ENCODE data around the gene FLNB. TPM values are rescaled to one million over a fixed set of nuclear protein-coding genes. Genes with fewer than 3 reads are reported as not detected.

Gene FLNB
- total RNA-seq, 1 donor from 2014 or later = 34.8 TPM

- no peak for TF ChIP-seq CTCF (IDR thresholded peaks at IDR 0.05; ENCODE audit: borderline replicate concordance)
- H3K9me3 ChIP-seq (replicated peaks) = no peaks in the 10 kb centered on the region
- peaks cover 54% of the 10 kb centered on the region for H3K4me1 ChIP-seq
- no peaks in the 10 kb centered on the region for H3K27me3 ChIP-seq (ENCODE audit: low read depth)
- peak overlapping the region; percentile 86 for H3K27ac ChIP-seq (replicated peaks)
- H3K4me3 ChIP-seq = no peak overlapping the region
- DNase-seq = peak; percentile 24
- H3K36me3 ChIP-seq = peaks cover 47% of the 10 kb centered on the region
- intact Hi-C loops (cut with micrococcal nuclease) = no loop called here
Measured at GRCh38 chr3:58121183-58121582, 113.0 kb downstream of the FLNB start.

DNA sequence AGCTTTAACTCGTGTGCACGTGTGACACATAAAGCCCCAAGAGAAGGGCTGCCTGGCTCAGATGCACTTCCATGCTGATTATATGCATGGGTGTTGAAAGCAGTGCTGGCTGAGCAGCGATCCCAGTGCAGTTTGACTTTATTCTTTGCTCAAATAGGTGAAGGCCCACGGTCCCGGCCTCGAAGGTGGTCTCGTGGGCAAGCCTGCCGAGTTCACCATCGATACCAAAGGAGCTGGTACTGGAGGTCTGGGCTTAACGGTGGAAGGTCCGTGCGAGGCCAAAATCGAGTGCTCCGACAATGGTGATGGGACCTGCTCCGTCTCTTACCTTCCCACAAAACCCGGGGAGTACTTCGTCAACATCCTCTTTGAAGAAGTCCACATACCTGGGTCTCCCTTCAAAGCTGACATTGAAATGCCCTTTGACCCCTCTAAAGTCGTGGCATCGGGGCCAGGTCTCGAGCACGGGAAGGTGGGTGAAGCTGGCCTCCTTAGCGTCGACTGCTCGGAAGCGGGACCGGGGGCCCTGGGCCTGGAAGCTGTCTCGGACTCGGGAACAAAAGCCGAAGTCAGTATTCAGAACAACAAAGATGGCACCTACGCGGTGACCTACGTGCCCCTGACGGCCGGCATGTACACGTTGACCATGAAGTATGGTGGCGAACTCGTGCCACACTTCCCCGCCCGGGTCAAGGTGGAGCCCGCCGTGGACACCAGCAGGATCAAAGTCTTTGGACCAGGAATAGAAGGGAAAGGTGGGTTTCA, 114.9 kb downstream of the FLNB start:
- Histone ChIP-seq H3K27ac (replicated peaks) (no peak overlapping the region), H3K4me3 (no peak overlapping the region), H3K4me1 (peaks cover 35% of the 10 kb centered on the region), H3K36me3 (peaks cover 67% of the 10 kb centered on the region), H3K27me3 (ENCODE audit: low read depth) (no peaks in the 10 kb centered on the region), H3K9me3 (replicated peaks) (no peaks in the 10 kb centered on the region)
- TF ChIP-seq CTCF (IDR thresholded peaks at IDR 0.05; ENCODE audit: borderline replicate concordance) = no peak
- intact Hi-C loops (cut with micrococcal nuclease) = no loop called here
- no peak for DNase-seq

GRCh38 chr3:58124387-58124786, 116.2 kb downstream of the FLNB start:
- Histone ChIP-seq H3K4me1 (peaks cover 22% of the 10 kb centered on the region), H3K36me3 (peaks cover 68% of the 10 kb centered on the region), H3K4me3 (no peak overlapping the region), H3K9me3 (replicated peaks) (no peaks in the 10 kb centered on the region), H3K27ac (replicated peaks) (no peak overlapping the region), H3K27me3 (ENCODE audit: low read depth) (no peaks in the 10 kb centered on the region)
- no peak for TF ChIP-seq CTCF (IDR thresholded peaks at IDR 0.05; ENCODE audit: borderline replicate concordance)
- no peak for DNase-seq
- intact Hi-C loops (cut with micrococcal nuclease) = no loop called here

DNA sequence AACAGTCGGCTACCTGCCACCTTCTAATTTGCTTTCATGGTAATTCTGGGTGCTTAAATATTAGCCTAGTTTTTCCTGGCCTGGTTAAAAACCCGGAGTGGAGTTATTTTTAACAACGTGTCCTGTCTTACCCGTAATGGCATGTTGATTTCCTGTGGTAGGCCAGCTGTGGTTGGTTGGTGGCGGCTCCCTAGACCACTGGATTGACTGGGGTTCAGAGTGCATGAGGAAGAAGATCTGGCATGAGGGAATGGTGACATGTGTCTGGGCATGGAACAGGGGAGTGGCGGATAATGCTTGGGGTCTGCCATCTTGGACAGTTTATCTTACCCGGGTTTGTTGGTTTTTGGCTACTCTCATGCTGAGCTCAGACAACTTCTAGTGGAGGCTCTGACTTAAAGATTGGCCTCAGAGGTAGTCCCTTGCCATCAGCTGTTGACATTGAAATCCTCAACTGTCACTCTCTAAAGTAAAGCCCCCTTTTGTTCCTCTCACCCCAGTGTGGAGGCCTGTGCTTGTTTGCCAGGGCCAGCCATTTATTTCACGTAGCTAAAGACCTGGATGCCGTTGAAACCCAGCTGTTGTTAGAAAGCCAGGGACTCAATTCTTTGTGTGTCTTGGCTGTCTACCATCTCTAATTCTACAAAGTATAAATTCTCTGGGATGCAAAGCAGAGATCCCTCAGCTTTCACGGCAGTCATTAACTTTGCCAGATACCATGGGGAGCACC, 121.0 kb downstream of the FLNB start:
- H3K4me3 ChIP-seq = no peak overlapping the region
- H3K9me3 ChIP-seq (replicated peaks) = no peaks in the 10 kb centered on the region
- H3K27ac ChIP-seq (replicated peaks) = no peak overlapping the region
- peaks cover 79% of the 10 kb centered on the region for H3K36me3 ChIP-seq
- no peaks in the 10 kb centered on the region for H3K27me3 ChIP-seq (ENCODE audit: low read depth)
- no peak for TF ChIP-seq CTCF (IDR thresholded peaks at IDR 0.05; ENCODE audit: borderline replicate concordance)
- no peak for DNase-seq
- intact Hi-C loops (cut with micrococcal nuclease) = no loop called here
- H3K4me1 ChIP-seq = no peaks in the 10 kb centered on the region

GRCh38 chr3:58130591-58130990, 122.4 kb downstream of the FLNB start:
- no peak overlapping the region for H3K27ac ChIP-seq (replicated peaks)
- TF ChIP-seq CTCF (IDR thresholded peaks at IDR 0.05; ENCODE audit: borderline replicate concordance) = no peak
- no peaks in the 10 kb centered on the region for H3K27me3 ChIP-seq (ENCODE audit: low read depth)
- no peaks in the 10 kb centered on the region for H3K9me3 ChIP-seq (replicated peaks)
- peaks cover 78% of the 10 kb centered on the region for H3K36me3 ChIP-seq
- no peak for DNase-seq
- H3K4me3 ChIP-seq = no peak overlapping the region
- peaks cover 6% of the 10 kb centered on the region for H3K4me1 ChIP-seq
- intact Hi-C loops (cut with micrococcal nuclease) = no loop called here

Measured in left ventricle myocardium inferior (tissue), 1 donor.